Measurements from ENCODE around the gene ZDHHC12. TPM values are rescaled to one million over a fixed set of nuclear protein-coding genes. Genes with fewer than 3 reads are reported as not detected.
A peak's percentile ranks its signal among the peaks of the same experiment; 100 is the strongest.

Gene ZDHHC12
- total and polyA plus RNA-seq, 2 of the 13 experiments (the other 11 are each of a cell fraction or from before 2014, with no cell fraction given): 25.4 to 28.0 TPM

DNA sequence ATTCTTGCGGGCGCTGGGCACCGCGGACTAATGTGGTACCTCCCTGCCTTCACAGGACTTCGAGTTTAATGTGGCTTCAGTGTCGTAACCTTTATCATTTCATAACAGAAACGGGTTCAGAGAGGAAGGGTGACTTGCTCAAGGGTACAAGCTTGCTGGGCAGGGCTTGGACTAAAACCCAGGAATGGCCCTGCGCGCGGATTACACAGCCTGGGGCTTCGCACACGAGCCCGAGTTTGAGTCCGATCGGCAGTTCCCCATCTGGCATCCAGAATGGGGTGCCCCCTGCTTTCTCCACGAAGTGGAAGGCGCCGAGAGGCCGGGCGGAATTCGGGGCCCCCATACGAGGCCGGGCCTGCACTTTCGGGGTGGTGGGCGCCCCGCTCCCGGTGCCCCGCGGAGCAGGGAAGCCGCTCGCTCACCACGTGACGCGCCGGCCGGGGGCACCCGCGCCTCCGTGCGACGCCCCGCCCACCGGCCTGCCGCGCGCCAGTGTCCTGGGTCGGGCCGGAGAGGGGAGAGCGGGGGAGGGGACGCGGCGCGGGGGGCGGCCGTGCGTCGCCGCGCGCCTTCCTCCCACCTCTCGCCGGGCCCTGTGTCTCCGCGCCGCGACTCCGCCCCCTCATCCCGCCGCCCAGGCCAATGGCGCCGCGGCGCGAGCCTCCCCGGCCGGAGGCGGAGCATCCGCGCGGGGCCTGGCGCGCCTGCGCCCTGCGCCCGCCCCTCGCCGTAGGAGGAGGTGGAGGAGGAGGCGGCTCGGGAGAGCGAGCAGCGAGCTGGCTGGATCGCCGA, 35.2 kb downstream of the ZDHHC12 start, which contains the start of gene SET (continued):
- TF ChIP-seq, protein P1, sequence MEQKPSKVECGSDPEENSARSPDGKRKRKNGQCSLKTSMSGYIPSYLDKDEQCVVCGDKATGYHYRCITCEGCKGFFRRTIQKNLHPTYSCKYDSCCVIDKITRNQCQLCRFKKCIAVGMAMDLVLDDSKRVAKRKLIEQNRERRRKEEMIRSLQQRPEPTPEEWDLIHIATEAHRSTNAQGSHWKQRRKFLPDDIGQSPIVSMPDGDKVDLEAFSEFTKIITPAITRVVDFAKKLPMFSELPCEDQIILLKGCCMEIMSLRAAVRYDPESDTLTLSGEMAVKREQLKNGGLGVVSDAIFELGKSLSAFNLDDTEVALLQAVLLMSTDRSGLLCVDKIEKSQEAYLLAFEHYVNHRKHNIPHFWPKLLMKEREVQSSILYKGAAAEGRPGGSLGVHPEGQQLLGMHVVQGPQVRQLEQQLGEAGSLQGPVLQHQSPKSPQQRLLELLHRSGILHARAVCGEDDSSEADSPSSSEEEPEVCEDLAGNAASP (CRISPR knock-in tag; IDR thresholded peaks at IDR 0.05; ENCODE audit: borderline replicate concordance): no peak; the same call in 1 of the 2 replicates
- TF ChIP-seq MAFF (IDR thresholded peaks at IDR 0.05; ENCODE audit: low read depth, low read length) (no peak), ZNF777 (CRISPR knock-in tag; IDR thresholded peaks at IDR 0.05) (peak; percentile 3; the same call in 1 of the 2 replicates), NR3C1 (CRISPR knock-in tag; IDR thresholded peaks at IDR 0.05) (no peak), IRX3 (CRISPR knock-in tag; IDR thresholded peaks at IDR 0.05; ENCODE audit: borderline replicate concordance, low read depth) (0 out of 2 replicates have a peak, but pooled peaks have one; percentile 56), AKAP8 (CRISPR knock-in tag; IDR thresholded peaks at IDR 0.05) (no peak; the same call in 1 of the 2 replicates), ZNF766 (CRISPR knock-in tag; IDR thresholded peaks at IDR 0.05; ENCODE audit: borderline replicate concordance) (no peak), MED8 (CRISPR knock-in tag; IDR thresholded peaks at IDR 0.05; ENCODE audit: insufficient replicate concordance) (no peak), ZNF816 (CRISPR knock-in tag; IDR thresholded peaks at IDR 0.05; ENCODE audit: borderline replicate concordance) (no peak), SMARCC2 (IDR thresholded peaks at IDR 0.05) (no peak), ISL2 (CRISPR knock-in tag; IDR thresholded peaks at IDR 0.05) (0 out of 2 replicates have a peak, but pooled peaks have one; percentile 18)
- TF ChIP-seq, protein P2, sequence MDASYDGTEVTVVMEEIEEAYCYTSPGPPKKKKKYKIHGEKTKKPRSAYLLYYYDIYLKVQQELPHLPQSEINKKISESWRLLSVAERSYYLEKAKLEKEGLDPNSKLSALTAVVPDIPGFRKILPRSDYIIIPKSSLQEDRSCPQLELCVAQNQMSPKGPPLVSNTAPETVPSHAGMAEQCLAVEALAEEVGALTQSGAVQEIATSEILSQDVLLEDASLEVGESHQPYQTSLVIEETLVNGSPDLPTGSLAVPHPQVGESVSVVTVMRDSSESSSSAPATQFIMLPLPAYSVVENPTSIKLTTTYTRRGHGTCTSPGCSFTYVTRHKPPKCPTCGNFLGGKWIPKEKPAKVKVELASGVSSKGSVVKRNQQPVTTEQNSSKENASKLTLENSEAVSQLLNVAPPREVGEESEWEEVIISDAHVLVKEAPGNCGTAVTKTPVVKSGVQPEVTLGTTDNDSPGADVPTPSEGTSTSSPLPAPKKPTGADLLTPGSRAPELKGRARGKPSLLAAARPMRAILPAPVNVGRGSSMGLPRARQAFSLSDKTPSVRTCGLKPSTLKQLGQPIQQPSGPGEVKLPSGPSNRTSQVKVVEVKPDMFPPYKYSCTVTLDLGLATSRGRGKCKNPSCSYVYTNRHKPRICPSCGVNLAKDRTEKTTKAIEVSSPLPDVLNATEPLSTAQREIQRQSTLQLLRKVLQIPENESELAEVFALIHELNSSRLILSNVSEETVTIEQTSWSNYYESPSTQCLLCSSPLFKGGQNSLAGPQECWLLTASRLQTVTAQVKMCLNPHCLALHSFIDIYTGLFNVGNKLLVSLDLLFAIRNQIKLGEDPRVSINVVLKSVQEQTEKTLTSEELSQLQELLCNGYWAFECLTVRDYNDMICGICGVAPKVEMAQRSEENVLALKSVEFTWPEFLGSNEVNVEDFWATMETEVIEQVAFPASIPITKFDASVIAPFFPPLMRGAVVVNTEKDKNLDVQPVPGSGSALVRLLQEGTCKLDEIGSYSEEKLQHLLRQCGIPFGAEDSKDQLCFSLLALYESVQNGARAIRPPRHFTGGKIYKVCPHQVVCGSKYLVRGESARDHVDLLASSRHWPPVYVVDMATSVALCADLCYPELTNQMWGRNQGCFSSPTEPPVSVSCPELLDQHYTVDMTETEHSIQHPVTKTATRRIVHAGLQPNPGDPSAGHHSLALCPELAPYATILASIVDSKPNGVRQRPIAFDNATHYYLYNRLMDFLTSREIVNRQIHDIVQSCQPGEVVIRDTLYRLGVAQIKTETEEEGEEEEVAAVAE (CRISPR knock-in tag; IDR thresholded peaks at IDR 0.05; ENCODE audit: borderline replicate concordance): no peak
- TF ChIP-seq, protein P3, sequence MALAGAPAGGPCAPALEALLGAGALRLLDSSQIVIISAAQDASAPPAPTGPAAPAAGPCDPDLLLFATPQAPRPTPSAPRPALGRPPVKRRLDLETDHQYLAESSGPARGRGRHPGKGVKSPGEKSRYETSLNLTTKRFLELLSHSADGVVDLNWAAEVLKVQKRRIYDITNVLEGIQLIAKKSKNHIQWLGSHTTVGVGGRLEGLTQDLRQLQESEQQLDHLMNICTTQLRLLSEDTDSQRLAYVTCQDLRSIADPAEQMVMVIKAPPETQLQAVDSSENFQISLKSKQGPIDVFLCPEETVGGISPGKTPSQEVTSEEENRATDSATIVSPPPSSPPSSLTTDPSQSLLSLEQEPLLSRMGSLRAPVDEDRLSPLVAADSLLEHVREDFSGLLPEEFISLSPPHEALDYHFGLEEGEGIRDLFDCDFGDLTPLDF (CRISPR knock-in tag; IDR thresholded peaks at IDR 0.05): 0 out of 2 replicates have a peak, but pooled peaks have one; percentile 21
- TF ChIP-seq, protein P4, sequence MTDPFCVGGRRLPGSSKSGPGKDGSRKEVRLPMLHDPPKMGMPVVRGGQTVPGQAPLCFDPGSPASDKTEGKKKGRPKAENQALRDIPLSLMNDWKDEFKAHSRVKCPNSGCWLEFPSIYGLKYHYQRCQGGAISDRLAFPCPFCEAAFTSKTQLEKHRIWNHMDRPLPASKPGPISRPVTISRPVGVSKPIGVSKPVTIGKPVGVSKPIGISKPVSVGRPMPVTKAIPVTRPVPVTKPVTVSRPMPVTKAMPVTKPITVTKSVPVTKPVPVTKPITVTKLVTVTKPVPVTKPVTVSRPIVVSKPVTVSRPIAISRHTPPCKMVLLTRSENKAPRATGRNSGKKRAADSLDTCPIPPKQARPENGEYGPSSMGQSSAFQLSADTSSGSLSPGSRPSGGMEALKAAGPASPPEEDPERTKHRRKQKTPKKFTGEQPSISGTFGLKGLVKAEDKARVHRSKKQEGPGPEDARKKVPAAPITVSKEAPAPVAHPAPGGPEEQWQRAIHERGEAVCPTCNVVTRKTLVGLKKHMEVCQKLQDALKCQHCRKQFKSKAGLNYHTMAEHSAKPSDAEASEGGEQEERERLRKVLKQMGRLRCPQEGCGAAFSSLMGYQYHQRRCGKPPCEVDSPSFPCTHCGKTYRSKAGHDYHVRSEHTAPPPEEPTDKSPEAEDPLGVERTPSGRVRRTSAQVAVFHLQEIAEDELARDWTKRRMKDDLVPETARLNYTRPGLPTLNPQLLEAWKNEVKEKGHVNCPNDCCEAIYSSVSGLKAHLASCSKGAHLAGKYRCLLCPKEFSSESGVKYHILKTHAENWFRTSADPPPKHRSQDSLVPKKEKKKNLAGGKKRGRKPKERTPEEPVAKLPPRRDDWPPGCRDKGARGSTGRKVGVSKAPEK (CRISPR knock-in tag; IDR thresholded peaks at IDR 0.05; ENCODE audit: borderline replicate concordance): no peak
- TF ChIP-seq, protein P5, sequence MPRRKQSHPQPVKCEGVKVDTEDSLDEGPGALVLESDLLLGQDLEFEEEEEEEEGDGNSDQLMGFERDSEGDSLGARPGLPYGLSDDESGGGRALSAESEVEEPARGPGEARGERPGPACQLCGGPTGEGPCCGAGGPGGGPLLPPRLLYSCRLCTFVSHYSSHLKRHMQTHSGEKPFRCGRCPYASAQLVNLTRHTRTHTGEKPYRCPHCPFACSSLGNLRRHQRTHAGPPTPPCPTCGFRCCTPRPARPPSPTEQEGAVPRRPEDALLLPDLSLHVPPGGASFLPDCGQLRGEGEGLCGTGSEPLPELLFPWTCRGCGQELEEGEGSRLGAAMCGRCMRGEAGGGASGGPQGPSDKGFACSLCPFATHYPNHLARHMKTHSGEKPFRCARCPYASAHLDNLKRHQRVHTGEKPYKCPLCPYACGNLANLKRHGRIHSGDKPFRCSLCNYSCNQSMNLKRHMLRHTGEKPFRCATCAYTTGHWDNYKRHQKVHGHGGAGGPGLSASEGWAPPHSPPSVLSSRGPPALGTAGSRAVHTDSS (CRISPR knock-in tag; conservative IDR thresholded peaks at IDR 0.05): no peak

Measured in HepG2 (cell line).